ENCODE results near the gene GRM1.

DNA sequence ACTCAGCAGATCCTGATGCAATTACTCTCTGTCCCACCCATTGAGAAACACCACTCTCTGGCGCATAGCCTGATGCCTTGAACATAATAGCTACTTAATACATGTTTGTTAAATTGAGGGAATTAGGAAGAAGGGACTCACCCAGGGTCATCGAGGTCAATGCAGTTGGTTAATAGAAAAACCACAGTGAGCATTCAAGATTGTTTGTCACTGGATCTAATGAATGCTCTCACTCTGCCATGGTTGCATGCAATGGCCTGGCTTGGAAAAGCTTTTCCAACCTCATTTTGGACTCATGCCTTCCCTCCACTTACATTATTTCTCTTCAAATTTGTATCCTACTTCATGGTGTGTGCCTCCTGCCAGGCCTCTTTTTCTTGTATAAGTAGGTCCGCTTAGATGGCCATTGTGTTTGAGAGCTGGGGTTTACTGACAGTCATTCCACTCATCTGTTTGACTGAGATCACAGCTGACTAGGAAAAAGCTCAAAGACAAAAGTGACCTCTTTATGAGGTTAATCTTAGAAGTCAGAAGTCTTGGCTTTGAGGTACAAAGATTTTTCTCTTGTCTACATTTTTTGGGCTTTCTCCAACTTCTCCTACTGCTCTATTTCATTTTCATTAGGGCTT is 360.0 kb downstream of the GRM1 start:
- TF ChIP-seq, protein P1, sequence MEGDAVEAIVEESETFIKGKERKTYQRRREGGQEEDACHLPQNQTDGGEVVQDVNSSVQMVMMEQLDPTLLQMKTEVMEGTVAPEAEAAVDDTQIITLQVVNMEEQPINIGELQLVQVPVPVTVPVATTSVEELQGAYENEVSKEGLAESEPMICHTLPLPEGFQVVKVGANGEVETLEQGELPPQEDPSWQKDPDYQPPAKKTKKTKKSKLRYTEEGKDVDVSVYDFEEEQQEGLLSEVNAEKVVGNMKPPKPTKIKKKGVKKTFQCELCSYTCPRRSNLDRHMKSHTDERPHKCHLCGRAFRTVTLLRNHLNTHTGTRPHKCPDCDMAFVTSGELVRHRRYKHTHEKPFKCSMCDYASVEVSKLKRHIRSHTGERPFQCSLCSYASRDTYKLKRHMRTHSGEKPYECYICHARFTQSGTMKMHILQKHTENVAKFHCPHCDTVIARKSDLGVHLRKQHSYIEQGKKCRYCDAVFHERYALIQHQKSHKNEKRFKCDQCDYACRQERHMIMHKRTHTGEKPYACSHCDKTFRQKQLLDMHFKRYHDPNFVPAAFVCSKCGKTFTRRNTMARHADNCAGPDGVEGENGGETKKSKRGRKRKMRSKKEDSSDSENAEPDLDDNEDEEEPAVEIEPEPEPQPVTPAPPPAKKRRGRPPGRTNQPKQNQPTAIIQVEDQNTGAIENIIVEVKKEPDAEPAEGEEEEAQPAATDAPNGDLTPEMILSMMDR (IDR thresholded peaks at IDR 0.05), result no peak
- no peak for TF ChIP-seq POLR2AphosphoS5 (IDR thresholded peaks at IDR 0.05)
- TF ChIP-seq POLR2A (IDR thresholded peaks at IDR 0.05), result no peak

All from prostate gland (tissue), 2 donors.